Neuronal stem cell (in vitro differentiated cells): ENCODE measurements around the gene CPA4.

ENCODE experiments used
- DNase-seq: peaks from one replicate; pipeline ENCODE4 v3.0.0-alpha.2; 2013; ENCODE audit warnings: low spot score
- H2AFZ ChIP-seq: one replicate; pipeline ENCODE4 v1.6.1; 2013; ENCODE audit warnings: mild to moderate bottlenecking, low read length, inconsistent platforms
- H2AK5ac ChIP-seq: 2 replicates; pipeline ENCODE4 v1.6.1; 2013; ENCODE audit warnings: low read depth, mild to moderate bottlenecking, inconsistent platforms, low read length, moderate library complexity, mixed read lengths
- H2BK120ac ChIP-seq: 2 replicates; pipeline ENCODE4 v1.6.1; 2013; ENCODE audit warnings: low read depth, mild to moderate bottlenecking, inconsistent platforms, low read length, moderate library complexity, mixed read lengths
- H2BK12ac ChIP-seq: one replicate; pipeline ENCODE4 v1.6.1; 2013; ENCODE audit warnings: low read length, inconsistent platforms
- H2BK15ac ChIP-seq: 2 replicates; pipeline ENCODE4 v1.6.1; 2013; ENCODE audit warnings: mild to moderate bottlenecking, low read length, inconsistent platforms, mixed read lengths
- H2BK5ac ChIP-seq: one replicate; pipeline ENCODE4 v1.6.1; 2013; ENCODE audit warnings: inconsistent platforms, mild to moderate bottlenecking, low read length, moderate library complexity
- H3K14ac ChIP-seq: one replicate; pipeline ENCODE4 v1.6.1; 2013; ENCODE audit warnings: low read length, inconsistent platforms
- H3K18ac ChIP-seq: 2 replicates; pipeline ENCODE4 v1.6.1; 2013; ENCODE audit warnings: low read length, inconsistent platforms
- H3K23ac ChIP-seq: 2 replicates; pipeline ENCODE4 v1.6.1; 2013; ENCODE audit warnings: low read depth, mild to moderate bottlenecking, mixed read lengths, low read length, inconsistent platforms; ENCODE audit not compliant: poor library complexity
- H3K27ac ChIP-seq: replicated peaks from 3 replicates; pipeline ENCODE4 v1.5.1; 2013; ENCODE audit warnings: low read length, inconsistent platforms
- H3K27me3 ChIP-seq, 3 experiments: 2 replicates each; pipeline ENCODE4 v1.6.1; 2013; ENCODE audit warnings: low read length in 3 of 3, mild to moderate bottlenecking in 2 of 3, inconsistent platforms in 1 of 3, low read depth in 1 of 3, mixed read lengths in 1 of 3, moderate library complexity in 1 of 3; ENCODE audit not compliant: control insufficient read depth in 3 of 3, insufficient read depth in 3 of 3
- H3K36me3 ChIP-seq, 2 donors: replicated peaks in 1 of 2; 2 replicates each; pipeline ENCODE4 v1.6.1; 2013; ENCODE audit warnings: low read length in 2 of 2; ENCODE audit not compliant: control insufficient read depth in 2 of 2, insufficient read depth in 2 of 2
- H3K4ac ChIP-seq: 2 replicates; pipeline ENCODE4 v1.6.1; 2013; ENCODE audit warnings: inconsistent platforms, mild to moderate bottlenecking, low read length, moderate library complexity
- H3K4me1 ChIP-seq, 2 donors: 1 replicate in 1 of 2; 2 replicates in 1 of 2; pipeline ENCODE4 v1.6.1; 2013; ENCODE audit warnings: low read length in 2 of 2, low read depth in 1 of 2; ENCODE audit not compliant: control insufficient read depth in 2 of 2, insufficient read depth in 1 of 2
- H3K4me2 ChIP-seq: one replicate; pipeline ENCODE4 v1.6.1; 2013; ENCODE audit warnings: mild to moderate bottlenecking, low read length, inconsistent platforms; ENCODE audit not compliant: insufficient read depth, poor library complexity, severe bottlenecking
- H3K4me3 ChIP-seq, 2 donors: 2 replicates each; pipeline ENCODE4 v1.5.1; 2013; ENCODE audit warnings: low read length in 2 of 2, mild to moderate bottlenecking in 2 of 2, inconsistent platforms in 1 of 2, moderate library complexity in 1 of 2
- H3K79me1 ChIP-seq: one replicate; pipeline ENCODE4 v1.6.1; 2013; ENCODE audit warnings: low read depth, mild to moderate bottlenecking, inconsistent platforms, low read length, moderate library complexity
- H3K9ac ChIP-seq: one replicate; pipeline ENCODE4 v1.6.1; 2013; ENCODE audit warnings: mild to moderate bottlenecking, low read depth, low read length, inconsistent platforms; ENCODE audit not compliant: poor library complexity
- H3K9me3 ChIP-seq, 2 donors: replicated peaks in 1 of 2; 2 replicates each; pipeline versions ENCODE3 to v1.6.1; 2013; ENCODE audit warnings: low read length in 2 of 2, mild to moderate bottlenecking in 2 of 2, inconsistent platforms in 1 of 2, low read depth in 1 of 2, mixed read lengths in 1 of 2, moderate library complexity in 1 of 2; ENCODE audit not compliant: control insufficient read depth in 2 of 2, insufficient read depth in 1 of 2
- H4K8ac ChIP-seq: one replicate; pipeline ENCODE4 v1.6.1; 2013; ENCODE audit warnings: low read depth, mild to moderate bottlenecking, inconsistent platforms, low read length, moderate library complexity
- H4K91ac ChIP-seq: one replicate; pipeline ENCODE4 v1.6.1; 2013; ENCODE audit warnings: low read length, low read depth, mild to moderate bottlenecking, inconsistent platforms; ENCODE audit not compliant: poor library complexity
- WGBS, 2 donors: extraction: QIAGEN DNeasy Blood & Tissue Kit; methylation state at CpG; one replicate each; pipeline ENCODE4 v1.1.7; 2013; ENCODE audit warnings: missing lambda C conversion rate in 2 of 2, mixed read lengths in 1 of 2; ENCODE audit not compliant: insufficient read length in 2 of 2, insufficient replicate concordance in 1 of 2; ENCODE audit errors: extremely low coverage in 2 of 2; 5-methylcytosine and 5-hydroxymethylcytosine counted together

The CPA4 gene

DNA sequence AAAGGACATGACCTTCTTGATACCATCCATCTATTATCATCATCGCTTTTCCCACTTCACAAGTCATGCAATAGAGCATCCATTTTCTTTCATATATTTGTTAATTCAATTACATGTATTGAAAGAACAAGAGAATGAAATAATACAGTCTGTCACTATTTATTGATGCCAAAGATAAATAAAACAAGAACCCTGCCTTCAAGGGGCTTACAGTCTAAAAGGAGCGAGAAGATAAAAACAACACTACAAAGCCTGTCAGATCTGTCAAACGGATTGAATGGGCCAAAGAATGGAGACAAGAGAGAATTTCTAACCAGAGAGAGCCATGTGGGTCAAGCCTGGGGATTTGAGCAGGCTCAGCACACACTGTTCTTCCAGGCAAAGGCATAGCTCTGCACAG lies 67.6 kb downstream of the CPA4 start:
- Histone ChIP-seq H3K27me3 (no peaks in the 10 kb centered on the region), H3K14ac (no peak overlapping the region), H4K91ac (no peak overlapping the region), H3K4me1 (peaks cover 13 to 15% of the 10 kb centered on the region in 2 donors), H2BK5ac (no peak overlapping the region), H3K79me1 (no peaks in the 10 kb centered on the region), H3K9me3 (peaks cover 7 to 15% of the 10 kb centered on the region in 2 donors), H2AK5ac (no peak overlapping the region), H2BK120ac (no peak overlapping the region), H4K8ac (no peak overlapping the region), H3K9ac (no peak overlapping the region), H3K27ac (no peak overlapping the region), H3K23ac (no peak overlapping the region), H2BK12ac (no peak overlapping the region), H3K4ac (no peak overlapping the region), H3K4me2 (no peak overlapping the region), H2AFZ (no peak overlapping the region), H2BK15ac (no peak overlapping the region), H3K36me3 (no peaks in the 10 kb centered on the region), H3K18ac (no peak overlapping the region), H3K4me3 (no peak overlapping the region)
- no peak for DNase-seq
- WGBS, 2 donors = no CpG with 5 or more reads among the region's 3 CpGs

- H2AK5ac ChIP-seq = peak overlapping the region; percentile 6
- no peaks in the 10 kb centered on the region for H3K79me1 ChIP-seq
- H3K4me1 ChIP-seq = peaks cover 3 to 13% of the 10 kb centered on the region in 2 donors
- no peak overlapping the region for H2AFZ ChIP-seq
- H3K4me3 ChIP-seq = no peak overlapping the region
- no peak overlapping the region for H3K4ac ChIP-seq
- no peak overlapping the region for H4K91ac ChIP-seq
- H2BK5ac ChIP-seq = no peak overlapping the region
- H3K23ac ChIP-seq = no peak overlapping the region
- DNase-seq = no peak
- no peak overlapping the region for H2BK120ac ChIP-seq
- no peak overlapping the region for H2BK15ac ChIP-seq
- no peak overlapping the region for H4K8ac ChIP-seq
- H3K36me3 ChIP-seq = no peaks in the 10 kb centered on the region
- peaks cover 7 to 15% of the 10 kb centered on the region in 2 donors for H3K9me3 ChIP-seq
- no CpG with 5 or more reads among the region's 7 CpGs for WGBS, 2 donors
- H3K14ac ChIP-seq = no peak overlapping the region
- H2BK12ac ChIP-seq = peak overlapping the region; percentile 41
- peak overlapping the region; percentile 46 for H3K18ac ChIP-seq
- H3K27ac ChIP-seq = no peak overlapping the region
- no peaks in the 10 kb centered on the region for H3K27me3 ChIP-seq
- no peak overlapping the region for H3K9ac ChIP-seq
- H3K4me2 ChIP-seq = no peak overlapping the region
Measured at GRCh38 chr7:130361681-130362080, 68.7 kb downstream of the CPA4 start.

DNA sequence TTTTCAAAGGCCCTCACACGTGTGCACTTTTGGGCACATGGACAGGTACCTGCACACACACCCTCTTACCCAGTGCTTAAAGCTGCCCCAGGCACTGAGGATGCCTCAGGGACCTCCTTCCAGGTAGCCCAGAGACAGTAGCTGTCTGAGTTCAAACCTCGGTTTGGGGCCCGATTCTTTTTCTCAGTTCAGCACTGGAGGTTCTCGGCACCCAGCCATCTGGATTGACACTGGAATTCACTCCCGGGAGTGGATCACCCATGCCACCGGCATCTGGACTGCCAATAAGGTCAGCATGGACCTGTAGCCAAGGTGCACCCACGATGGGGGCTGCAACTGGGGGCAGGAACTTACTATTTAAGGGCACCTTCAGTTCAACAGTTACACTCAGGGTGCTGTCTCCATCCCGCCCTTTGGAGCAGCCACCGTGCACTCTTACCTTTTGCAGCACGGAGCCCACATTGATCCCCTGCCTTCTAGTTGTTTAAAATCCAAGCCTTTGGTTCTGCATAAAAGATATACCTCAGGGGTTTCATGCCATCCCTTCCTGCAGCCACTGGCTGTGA lies 69.4 kb downstream of the CPA4 start:
- no CpG with 5 or more reads among the region's 10 CpGs for WGBS, 2 donors

GRCh38 chr7:130363026-130363847 lies 70.3 kb downstream of the CPA4 start:
- Histone ChIP-seq H3K23ac (peak overlapping the region; percentile 44), H3K9ac (no peak overlapping the region), H2BK120ac (peak overlapping the region; percentile 26), H3K18ac (peak overlapping the region; percentile 71), H2BK12ac (peak overlapping the region; percentile 16), H4K91ac (no peak overlapping the region), H3K27ac (no peak overlapping the region), H2BK5ac (no peak overlapping the region), H3K27me3 (no peaks in the 10 kb centered on the region), H3K4me3 (no peak overlapping the region), H3K4me2 (no peak overlapping the region), H2AFZ (peak overlapping the region; percentile 28), H3K14ac (no peak overlapping the region), H2BK15ac (peak overlapping the region; percentile 71), H2AK5ac (peak overlapping the region; percentile 88), H3K4me1 (peaks cover 0 to 10% of the 10 kb centered on the region in 2 donors), H3K36me3 (no peaks in the 10 kb centered on the region), H3K4ac (no peak overlapping the region), H4K8ac (no peak overlapping the region), H3K79me1 (no peaks in the 10 kb centered on the region), H3K9me3 (peaks cover 7 to 17% of the 10 kb centered on the region in 2 donors)
- no CpG with 5 or more reads among the region's 8 CpGs for WGBS, 2 donors
- DNase-seq = no peak

More for the DNA sequence above, 69.4 kb downstream of the CPA4 start:
- no peak overlapping the region for H3K27ac ChIP-seq
- H2AK5ac ChIP-seq = no peak overlapping the region
- H2BK12ac ChIP-seq = peak overlapping the region; percentile 42
- H2BK120ac ChIP-seq = peak overlapping the region; percentile 26
- no peaks in the 10 kb centered on the region for H3K27me3 ChIP-seq
- no peak overlapping the region for H3K4ac ChIP-seq
- no peak overlapping the region for H4K8ac ChIP-seq
- peak overlapping the region; percentile 27 for H3K23ac ChIP-seq
- no peak overlapping the region for H3K4me2 ChIP-seq
- peak overlapping the region; percentile 10 for H2BK15ac ChIP-seq
- H3K18ac ChIP-seq = peak overlapping the region; percentile 20
- no peak for DNase-seq
- no peak overlapping the region for H2BK5ac ChIP-seq
- no peak overlapping the region for H2AFZ ChIP-seq
- no peaks in the 10 kb centered on the region for H3K79me1 ChIP-seq
- peaks cover 0 to 10% of the 10 kb centered on the region in 2 donors for H3K4me1 ChIP-seq
- no peak overlapping the region for H3K4me3 ChIP-seq
- H4K91ac ChIP-seq = no peak overlapping the region
- no peaks in the 10 kb centered on the region for H3K36me3 ChIP-seq
- H3K9ac ChIP-seq = no peak overlapping the region
- H3K14ac ChIP-seq = no peak overlapping the region
- H3K9me3 ChIP-seq = peaks cover 7 to 15% of the 10 kb centered on the region in 2 donors
